ENCODE data around the gene FLVCR2.
A peak's percentile ranks its signal among the peaks of the same experiment; 100 is the strongest.

The FLVCR2 gene

DNA sequence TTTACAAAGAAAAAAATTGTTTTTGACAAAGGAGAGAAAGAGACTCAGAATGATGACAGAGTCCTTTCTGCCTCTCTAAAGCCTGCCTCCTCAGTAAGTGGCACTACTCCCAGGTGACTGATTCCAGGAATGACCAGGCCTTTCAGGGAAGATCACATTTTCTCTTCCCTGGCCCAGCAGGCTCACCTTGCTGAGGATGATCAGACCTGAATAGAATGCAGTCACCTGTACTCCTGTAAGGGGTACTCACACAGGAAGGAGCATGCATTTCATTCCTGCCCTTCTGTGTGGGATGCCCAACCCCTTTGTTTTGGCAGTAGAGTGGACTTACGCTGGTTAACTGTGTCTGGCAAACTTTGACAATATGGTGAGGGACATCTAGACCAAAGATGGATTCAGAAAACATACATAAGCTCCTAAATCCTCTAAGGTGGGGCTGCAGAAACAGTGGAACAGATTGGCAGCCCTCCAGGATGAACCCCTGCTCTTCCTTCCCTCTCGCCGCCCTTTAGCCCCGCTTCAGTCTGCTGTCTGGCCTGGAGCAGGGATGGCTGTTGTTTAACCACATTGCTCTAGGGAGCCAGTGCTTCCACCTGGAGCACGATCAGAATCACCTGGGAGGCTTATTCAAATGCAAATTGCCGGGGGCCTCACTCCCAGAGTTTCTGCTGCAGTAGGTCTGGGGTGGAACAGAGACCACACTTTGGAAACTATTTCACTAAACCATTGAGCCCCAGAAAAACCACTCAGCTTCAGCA, 52.5 kb downstream of the FLVCR2 start:
- no peak for DNase-seq (ENCODE audit: low read depth)

DNA sequence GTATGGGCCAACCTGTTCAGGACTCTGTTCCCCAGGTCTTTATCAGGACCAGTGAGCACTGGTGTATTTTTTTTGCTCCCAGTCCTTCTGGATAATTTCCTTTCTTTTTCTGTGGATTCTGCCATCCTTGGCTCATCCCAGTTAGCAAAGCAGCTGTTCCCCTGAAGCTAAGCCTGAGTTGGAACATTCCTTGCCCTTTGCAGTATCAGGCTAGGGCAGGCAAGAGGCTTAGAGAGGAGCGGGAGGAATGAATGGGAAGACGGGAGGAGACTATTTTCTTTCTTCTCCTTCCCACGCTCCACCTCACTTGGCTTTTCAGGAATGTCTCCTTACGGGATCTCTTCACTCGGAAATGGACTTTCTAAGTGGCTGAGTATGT, 53.0 kb downstream of the FLVCR2 start:
- no peak for DNase-seq (ENCODE audit: low read depth)

DNA sequence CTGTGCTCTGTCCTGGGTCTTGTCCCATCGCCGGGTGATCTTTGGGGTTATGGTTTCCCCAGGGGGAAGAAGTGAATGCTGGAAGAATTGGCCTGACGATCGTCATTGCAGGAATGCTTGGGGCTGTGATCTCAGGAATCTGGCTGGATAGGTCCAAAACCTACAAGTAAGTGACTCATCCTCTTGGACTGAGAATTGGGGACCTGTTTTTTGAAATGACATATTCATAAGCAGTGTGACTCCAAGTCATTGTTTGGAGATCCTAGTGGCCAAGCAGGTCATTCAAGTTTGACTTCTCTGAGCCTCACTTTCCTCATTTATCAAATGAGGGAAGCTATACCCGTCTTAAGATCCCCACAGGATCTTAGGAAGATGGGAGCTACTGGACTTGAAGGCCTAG, 56.4 kb downstream of the FLVCR2 start:
- no peak for DNase-seq (ENCODE audit: low read depth)

DNA sequence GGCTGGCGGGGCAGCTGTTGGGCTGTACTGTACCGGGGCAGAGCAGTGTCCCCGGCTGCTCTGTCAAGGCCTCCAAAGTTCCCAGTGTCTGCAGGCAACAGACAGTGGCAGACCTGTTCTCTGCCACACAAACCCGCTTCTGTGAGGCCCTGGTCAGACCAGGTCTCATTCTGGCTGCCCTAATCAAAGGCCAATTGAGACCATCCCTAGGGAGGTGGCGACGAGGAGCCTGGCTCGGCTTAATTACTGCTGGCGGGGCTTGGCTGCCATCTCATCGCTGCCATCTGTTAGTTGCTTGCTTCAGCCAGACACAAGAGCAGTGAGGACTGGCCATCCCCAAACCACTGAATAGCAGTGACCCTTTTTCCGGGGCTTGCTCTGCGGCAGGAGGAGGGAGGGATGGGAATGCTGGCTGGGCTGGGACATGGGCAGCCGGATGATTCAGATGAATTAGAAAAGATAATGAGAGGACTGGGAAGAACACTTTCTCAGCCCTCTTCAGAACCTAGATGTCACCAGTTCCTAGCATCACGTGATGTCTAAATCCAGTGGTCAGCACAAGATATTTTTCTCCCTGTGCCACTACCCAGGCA, 57.8 kb downstream of the FLVCR2 start:
- DNase-seq (ENCODE audit: low read depth): no peak

DNA sequence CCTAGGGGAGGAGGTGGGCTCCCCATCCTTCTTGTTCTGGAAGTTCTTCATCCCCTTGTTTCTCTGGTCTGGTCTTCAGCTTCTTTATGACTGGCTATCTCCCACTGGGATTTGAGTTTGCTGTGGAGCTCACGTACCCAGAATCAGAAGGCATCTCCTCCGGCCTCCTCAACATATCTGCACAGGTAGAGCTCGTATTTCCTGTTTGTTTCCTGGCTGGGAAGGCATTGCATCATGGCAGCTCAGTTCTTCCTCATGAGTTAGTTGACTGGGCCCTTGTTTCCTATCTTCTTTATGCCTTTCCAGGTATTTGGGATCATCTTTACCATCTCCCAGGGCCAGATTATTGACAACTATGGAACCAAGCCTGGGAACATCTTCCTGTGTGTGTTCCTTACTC, 62.5 kb downstream of the FLVCR2 start:
- DNase-seq (ENCODE audit: low read depth): no peak

DNA sequence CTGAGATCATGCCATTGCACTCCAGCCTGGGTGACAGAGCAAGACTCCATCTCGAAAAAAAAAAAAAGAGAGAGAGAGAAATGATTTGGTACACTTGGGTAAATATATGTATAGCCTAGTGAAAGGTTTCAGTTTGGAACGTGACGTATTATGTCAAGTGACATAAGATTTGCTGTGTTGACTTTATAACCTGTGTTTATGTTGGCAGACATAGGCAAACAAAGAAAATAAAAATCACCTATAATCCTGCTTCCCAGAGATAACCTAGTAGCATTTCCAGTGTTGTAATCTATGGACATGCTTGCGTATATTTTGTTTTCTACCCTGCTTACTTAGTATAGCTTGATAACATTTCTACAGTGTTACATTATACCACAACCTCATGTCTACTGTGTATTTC, 65.6 kb downstream of the FLVCR2 start:
- no peak for DNase-seq (ENCODE audit: low read depth)

DNA sequence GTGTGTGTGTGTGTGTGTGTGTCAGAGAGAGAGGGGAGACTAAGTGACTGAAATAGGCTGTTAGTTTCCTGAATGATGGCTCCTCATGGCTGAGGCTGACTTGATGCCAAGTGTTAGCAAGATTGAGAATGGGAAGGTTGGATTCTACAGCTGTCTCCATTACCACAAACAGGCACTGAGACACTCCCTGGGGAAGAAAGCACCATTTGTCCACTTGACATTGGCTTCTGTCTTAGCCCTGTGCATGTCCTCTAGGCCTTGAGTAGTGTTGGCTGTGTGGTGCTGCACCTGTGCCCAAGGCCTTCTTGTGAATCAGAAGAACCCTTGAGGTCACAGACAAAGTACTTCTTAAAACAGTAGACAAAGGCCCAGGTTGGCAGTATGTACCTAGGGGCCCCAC, 66.6 kb downstream of the FLVCR2 start:
- DNase-seq (ENCODE audit: low read depth): no peak

DNA sequence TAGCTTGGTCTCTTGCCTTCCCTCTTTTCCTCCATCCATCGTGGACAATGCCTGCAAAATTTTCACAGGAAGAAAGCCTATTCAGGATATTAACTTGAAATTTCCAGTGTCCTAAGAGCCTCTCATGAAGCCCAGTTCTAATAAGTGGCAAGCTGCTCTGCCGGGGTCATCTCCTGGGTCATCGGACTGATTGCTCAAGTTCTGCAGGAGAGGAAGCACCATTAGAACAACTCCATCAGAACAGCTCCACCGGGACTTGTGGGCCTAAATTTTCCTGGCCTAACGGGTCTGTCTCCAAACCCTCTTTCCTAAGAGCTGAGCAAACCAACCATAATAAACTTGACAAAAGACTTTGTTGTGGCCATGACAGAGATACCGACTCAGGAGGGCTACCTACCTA, 68.3 kb downstream of the FLVCR2 start:
- DNase-seq (ENCODE audit: low read depth): no peak

DNA sequence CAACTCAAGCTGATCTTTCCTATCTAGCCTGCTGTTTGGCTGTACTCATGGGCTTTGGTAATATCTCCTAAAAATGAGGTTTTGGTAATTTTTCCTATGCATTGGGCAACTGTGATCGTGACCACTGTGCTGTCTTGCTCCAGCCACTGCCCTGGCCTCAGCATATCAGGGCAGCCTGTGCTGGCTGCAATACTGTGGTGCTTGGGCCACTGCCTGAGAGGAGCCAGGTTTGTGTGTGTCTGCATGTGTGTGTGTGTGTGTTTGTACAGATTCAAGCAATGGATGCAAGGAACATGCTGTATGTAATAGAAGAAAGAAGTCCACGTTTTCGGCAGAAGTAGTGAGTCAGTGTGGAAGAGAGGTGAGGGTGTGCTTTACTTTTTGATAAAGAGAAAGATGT, 69.2 kb downstream of the FLVCR2 start:
- no peak for DNase-seq (ENCODE audit: low read depth)

DNA sequence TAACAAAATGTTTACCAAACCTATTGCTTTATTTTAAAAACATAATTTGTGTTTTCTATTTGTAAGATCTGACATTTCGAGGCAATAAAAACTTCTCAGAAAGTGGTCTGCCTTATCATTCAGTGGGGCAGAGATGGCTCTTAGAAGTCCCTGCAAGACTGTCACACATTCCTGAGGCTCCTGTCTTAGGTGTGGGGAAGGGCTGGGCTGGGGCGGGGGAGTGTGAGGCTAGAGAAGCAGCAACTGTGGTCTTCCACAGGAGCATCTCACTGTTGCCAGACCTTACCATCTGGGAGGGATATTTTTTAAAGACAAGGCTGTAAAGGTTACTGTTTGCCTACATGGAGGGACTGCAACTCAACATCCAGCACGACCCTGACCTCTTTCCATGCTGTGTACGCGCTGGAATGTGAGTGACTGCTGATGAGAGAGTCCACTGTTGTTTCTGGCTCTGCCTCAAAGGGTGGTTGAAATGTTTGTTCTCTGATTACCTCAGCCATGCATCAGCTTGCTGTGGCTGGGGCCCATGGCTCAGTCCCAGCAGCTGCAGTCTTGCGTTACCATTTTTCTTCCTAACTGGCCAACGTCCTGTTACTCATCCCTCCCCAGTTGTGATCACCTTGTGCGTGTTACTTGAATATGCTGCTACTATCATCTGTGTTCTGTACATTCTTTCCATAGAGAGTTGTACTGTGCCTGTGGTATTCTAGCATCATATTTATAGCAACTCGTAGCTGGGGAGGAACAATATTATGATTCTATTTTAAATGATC, 69.8 kb downstream of the FLVCR2 start:
- peak; percentile 75 for DNase-seq (ENCODE audit: low read depth)

DNA sequence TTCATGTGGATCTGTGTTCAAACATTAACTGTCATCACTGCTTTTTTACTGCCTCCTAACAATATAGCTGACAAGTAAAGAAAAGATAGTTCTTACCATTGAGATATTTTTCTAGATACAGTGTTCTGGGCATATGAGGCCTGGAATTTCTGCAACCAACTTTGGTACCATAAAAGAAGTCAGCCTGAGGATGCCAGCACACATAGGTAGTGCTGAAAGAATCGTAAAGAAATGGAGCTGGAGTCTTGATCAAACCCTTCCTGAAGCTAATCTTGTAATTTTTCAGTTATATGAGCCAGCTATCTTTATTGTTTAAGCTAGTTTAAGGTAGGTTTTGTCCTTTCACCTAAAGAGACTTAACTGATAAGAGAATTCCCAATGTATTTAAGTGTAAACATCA, 70.9 kb downstream of the FLVCR2 start:
- DNase-seq (ENCODE audit: low read depth): no peak

DNA sequence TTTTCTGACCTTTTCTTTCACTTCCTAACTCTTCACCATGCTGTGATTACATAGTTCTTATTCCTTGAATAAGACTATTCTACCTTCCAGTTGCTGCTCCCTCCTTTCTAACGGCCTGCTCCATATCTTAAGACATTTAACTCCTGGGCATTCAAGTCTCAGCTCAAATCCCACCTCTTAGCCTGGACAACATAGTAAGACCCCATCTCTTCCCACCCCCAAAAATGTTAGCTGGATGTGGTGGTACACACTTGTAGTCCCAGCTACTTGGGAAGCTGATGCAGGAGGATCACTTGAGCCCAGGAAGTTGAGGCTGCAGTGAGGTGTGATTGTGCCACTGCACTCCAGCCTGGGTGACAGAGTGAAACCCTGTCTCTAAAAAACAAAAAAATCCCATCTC, 71.4 kb downstream of the FLVCR2 start:
- DNase-seq (ENCODE audit: low read depth): no peak

DNA sequence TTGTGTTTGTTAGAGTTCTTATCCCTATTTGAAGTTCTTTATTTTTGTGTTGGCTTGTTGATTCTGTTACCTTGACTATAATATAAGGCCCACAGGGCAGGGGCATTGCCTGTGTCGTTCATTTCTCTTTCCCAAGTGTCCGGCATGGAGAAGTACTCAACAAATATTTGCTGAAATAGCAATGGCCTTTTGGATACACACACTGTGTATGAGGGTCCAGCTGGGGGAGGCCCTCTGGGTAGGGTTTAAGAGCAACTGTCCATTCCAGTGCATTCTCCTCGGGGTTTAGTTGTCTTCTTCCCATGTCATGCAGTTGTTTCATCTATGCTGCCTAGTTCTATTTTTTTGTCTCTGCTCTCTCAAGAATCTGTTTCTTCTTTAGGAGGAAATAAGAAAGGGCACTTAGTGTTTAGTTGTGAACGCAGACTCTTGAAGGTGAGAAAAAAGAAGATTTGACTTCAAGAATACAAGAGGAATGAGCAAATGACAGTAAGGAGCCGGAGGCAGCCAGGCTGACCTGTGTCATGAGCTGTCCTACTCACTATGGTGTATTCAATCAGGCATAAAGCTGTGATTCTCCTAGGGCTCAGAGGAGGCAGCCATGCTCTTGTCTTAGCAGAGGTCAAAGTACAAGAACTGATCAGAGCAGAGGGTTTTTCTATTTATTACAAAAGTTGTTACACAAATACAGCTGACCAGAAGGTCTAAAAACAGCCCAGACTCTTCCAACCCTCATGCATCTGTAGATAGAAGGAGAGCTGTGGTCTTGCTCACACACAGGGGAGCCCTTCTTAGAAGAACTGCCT, 72.0 kb downstream of the FLVCR2 start:
- DNase-seq (ENCODE audit: low read depth): no peak

DNA sequence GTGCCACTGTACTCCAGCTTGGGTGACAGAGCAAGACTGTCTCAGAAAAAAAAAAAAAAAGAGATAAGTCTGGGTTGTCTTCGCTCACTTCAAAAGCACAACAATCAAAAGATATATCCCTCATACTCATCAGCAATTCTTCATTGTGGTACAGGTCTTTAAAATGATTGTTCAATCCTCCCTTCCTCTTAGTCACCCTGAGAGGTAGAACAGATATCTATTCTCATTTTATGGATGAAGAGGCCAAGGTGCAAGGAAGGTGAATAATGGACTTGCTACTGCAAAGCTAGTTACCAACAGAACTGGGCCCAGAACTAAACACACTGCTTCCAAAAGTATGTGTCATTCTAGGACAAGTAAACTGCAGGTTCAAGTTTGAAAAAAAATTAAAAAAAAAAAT, 75.1 kb downstream of the FLVCR2 start:
- no peak for DNase-seq (ENCODE audit: low read depth)

DNA sequence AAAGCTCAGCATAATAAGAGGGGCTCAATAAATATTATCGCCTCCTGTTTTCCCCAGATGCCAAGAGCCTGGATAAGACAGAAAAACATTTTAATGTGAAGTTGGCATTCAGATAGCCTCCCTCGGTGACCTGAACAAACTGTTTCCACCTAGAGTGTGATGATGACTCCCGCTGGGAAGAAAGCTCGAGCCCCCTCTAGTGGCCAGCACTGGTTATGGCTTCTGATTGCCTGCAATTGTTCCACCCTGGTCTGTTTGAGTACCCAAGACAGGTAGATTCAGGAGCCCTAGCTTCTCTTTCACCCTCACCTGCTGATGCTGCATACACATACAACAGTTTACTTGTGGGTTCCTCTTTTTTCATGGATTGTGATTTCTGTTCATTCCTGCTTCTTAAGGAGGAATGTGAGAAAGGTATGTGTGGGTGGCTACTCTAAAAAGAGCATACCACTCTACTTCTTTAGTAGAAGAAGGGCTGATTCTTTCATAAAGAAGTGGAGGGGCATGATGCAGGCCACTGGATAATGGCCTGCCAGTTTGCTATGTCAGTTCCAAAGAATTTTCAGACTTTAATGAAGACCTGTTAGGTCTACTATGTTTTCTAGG, 75.8 kb downstream of the FLVCR2 start:
- DNase-seq (ENCODE audit: low read depth): no peak

DNA sequence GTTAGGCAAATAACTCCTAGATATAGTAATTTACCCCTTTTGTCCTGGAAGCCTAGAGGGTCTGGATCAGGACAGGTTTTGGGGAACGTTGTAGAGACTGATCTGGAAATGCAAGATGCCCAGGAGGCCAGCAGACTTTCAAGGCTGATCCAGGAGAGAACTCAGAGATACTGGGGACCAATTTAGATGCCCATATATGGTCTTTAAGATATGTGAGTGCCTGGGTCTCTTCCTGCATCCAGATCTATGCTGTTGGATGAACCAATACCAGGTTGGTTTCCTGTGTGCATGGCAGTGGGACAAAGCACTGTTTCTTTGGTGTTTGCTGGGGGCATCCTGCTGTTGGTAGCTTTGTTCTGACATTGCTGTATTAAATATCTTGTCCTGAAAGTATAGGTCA, 76.8 kb downstream of the FLVCR2 start:
- DNase-seq (ENCODE audit: low read depth): no peak

DNA sequence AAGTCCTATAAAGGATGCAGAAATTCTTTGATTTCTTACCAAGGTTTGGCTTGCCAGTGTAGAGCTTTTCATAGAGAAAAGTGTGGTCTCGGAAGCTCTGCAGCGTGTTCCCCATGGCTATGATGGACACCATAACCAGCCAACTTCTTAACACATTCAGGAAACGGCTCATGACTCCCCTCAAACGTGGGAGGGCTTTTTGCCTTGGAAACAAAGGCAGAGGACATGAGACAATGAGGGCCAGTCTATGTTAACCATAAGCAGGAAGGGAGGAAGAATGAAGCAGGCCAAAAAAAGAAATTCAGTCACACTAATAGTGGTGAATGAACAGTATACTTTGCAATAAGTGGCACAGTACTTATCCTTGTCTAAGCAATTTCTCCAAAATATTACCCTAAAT, 78.9 kb downstream of the FLVCR2 start:
- DNase-seq (ENCODE audit: low read depth): no peak

DNA sequence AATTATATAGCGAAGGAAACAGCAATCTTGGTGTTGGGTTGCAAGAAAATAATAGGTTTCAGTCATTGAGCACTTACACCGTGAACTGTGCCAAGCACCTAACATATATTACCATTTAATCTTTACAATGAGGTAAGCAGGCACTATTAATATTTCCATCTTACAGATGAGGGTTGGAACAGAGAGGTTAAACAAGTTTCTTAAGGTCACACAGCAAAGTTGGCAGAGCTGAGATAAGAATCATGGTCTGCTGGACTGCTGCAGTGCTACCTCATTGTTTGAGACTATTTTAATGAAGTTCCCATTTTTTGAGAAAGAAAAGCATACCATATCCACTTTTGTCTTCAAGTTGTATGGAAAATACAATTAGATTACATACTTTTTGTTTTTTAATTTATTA, 80.5 kb downstream of the FLVCR2 start:
- no peak for DNase-seq (ENCODE audit: low read depth)

DNA sequence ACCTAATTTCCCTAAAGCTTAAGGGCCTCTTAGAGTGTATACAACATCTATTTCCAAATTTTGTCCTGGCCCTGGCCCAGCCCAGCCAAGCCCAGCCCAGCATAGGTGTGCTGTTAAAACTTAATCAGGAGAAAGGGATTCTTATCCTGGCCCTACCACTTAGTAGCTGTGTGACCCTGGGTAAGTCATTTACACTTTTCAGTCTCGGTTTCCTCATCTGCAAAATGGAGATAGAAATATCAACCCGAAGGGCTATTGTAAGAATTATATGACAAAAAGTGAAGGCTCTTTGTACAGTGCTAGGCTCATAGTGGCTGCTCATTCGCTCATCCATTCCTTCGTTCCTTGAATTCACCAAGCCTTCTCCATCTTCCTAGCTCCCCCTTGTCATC, 81.8 kb downstream of the FLVCR2 start:
- no peak for DNase-seq (ENCODE audit: low read depth)

DNA sequence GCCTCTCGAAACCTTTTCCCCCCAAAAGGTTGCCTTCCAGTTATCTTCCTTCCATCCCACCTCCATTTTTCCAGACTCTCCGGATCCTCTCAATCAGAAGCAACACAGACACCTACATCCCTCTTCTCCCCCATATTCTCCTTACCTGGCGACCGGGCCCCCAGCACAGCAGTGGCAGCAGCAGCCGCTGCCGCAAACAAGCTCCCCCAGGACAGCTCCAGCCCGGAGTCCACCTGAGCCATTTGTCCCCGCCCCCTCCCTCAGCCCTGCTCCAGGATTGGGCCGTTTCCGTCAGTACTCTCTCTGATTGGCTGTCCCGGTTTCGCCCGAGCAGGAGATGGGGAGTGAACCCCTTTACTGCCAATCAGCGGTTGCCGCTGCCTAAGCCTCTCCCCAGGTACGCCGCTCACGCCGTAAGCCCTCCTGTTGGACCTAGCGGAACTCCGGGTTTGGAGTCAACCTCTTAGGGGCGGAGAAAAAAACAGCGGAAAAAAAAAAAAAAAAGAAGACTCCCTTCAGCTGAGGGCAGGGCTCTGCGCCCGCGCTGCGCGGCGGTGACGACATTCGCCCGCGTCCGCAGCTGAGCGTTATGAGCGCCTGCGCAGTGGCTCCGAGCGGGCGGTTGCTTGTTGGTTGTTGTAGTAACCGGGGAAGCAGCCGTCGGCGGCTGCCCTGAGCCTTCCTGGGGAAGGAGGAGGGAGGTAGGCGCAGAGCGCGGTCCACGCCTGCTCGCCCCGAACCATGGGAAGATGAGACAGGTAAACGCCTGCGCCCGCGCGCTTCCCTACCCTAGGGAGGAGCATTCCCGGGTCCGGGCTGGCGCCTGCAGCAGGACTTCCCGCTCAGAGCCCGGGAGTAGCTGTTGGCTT, 82.4 kb downstream of the FLVCR2 start, which contains the start of the genes ERG28 and TTLL5:
Gene ERG28, minus strand, starts transcription at position 247 of the 869 bp plus-strand sequence. CDS start 3,374 bp downstream, outside the sequence.
Gene TTLL5, plus strand, starts transcription at position 617 of the 869 bp plus-strand sequence. CDS start 1,904 bp downstream, outside the sequence.
- DNase-seq (ENCODE audit: low read depth): peak; percentile 96

DNA sequence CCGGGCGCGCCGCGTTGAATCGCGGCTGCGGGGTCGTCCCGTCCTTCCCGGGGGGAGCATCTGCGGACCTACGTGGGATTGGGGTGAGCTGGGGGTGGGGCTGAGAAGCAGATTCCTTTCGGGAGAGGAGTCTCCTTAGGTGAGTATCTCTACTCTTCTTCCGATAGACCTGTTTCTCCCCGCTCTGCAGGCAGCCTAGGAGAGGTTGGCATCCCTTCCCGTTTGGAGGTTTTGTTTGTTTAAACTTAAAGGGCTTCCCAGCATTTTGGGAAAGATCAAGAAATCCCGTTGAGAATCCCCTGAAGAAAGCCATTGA, 83.0 kb downstream of the FLVCR2 start:
- DNase-seq (ENCODE audit: low read depth): no peak

All from GM04503 (cell line).